CD4-positive, CD25-positive, alpha-beta regulatory T cell (primary cell): Measurements from ENCODE around the gene QSOX2. TPM values are rescaled to one million over a fixed set of nuclear protein-coding genes. Genes with fewer than 3 reads are reported as not detected.
A peak's percentile ranks its signal among the peaks of the same experiment; 100 is the strongest.

Source experiments
- ATAC-seq, 2 donors: fragments of 150-1000 bp; cut with Tn5 transposase; one replicate each; pipeline ENCODE4 v1.10.0; 2021; ENCODE audit warnings: low read depth in 2 of 2, moderate number of reproducible peaks in 2 of 2, moderate library complexity in 1 of 2
- DNase-seq, 3 donors: peaks; one replicate each; pipeline versions ENCODE4 v3.0.0 to v3.0.0-alpha.2; 2012 to 2022; ENCODE audit warnings: mixed read lengths in 1 of 3
- H3K27ac ChIP-seq: one replicate; pipeline ENCODE4 v1.7.0; 2013; ENCODE audit warnings: mild to moderate bottlenecking, low read length; ENCODE audit not compliant: insufficient read depth, poor library complexity, severe bottlenecking
- H3K27me3 ChIP-seq: one replicate; pipeline ENCODE4 v1.7.0; 2013; ENCODE audit warnings: low read length; ENCODE audit not compliant: control insufficient read depth, insufficient read depth
- H3K36me3 ChIP-seq: one replicate; pipeline ENCODE4 v1.7.0; 2013; ENCODE audit warnings: mild to moderate bottlenecking, low read length, moderate library complexity; ENCODE audit not compliant: control insufficient read depth, insufficient read depth
- H3K4me1 ChIP-seq: 2 replicates; pipeline ENCODE4 v1.7.0; 2013; ENCODE audit warnings: mild to moderate bottlenecking, low read length; ENCODE audit not compliant: insufficient read depth, control insufficient read depth, poor library complexity, severe bottlenecking
- H3K4me3 ChIP-seq: one replicate; pipeline ENCODE4 v1.7.0; 2013; ENCODE audit warnings: low read depth, mild to moderate bottlenecking, low read length, moderate library complexity
- H3K9me3 ChIP-seq, 2 experiments: 1 replicate in 1 of 2; 2 replicates in 1 of 2; pipeline ENCODE4 v1.7.0; 2013; ENCODE audit warnings: low read length in 2 of 2, mild to moderate bottlenecking in 1 of 2, moderate library complexity in 1 of 2; ENCODE audit not compliant: control insufficient read depth in 2 of 2
- H3K27ac Mint-ChIP-seq, 3 donors: one replicate each; pipeline ENCODE4 v1.8.0; 2020 to 2022; ENCODE audit warnings: mild to moderate bottlenecking in 3 of 3, mixed read lengths in 3 of 3, moderate library complexity in 2 of 3
- H3K27me3 Mint-ChIP-seq: one replicate; pipeline ENCODE4 v1.8.0; 2022; ENCODE audit warnings: mild to moderate bottlenecking, mixed read lengths
- H3K36me3 Mint-ChIP-seq: one replicate; pipeline ENCODE4 v1.8.0; 2020; ENCODE audit warnings: mixed read lengths
- H3K4me1 Mint-ChIP-seq, 4 donors: one replicate each; pipeline ENCODE4 v1.8.0; 2020 to 2022; ENCODE audit warnings: mixed read lengths in 4 of 4, mild to moderate bottlenecking in 1 of 4
- H3K4me3 Mint-ChIP-seq, 4 donors: one replicate each; pipeline ENCODE4 v1.8.0; 2020 to 2022; ENCODE audit warnings: mild to moderate bottlenecking in 4 of 4, mixed read lengths in 4 of 4, moderate library complexity in 3 of 4
- H3K9me3 Mint-ChIP-seq, 7 donors: one replicate each; pipeline ENCODE4 v1.8.0; 2020 to 2022; ENCODE audit warnings: mixed read lengths in 7 of 7, mild to moderate bottlenecking in 3 of 7, moderate library complexity in 2 of 7
- polyA plus RNA-seq, 4 donors: library from polyadenylated mRNA; unstranded; fragments of 300-500 nt; fragmentation: Illumina TruSeq; gene quantifications; one replicate each; pipeline ENCODE4 v1.2.3, GENCODE V29; 2021
- total RNA-seq: library from RNA; stranded (reverse); gene quantifications from one replicate; pipeline ENCODE4 v1.2.3, GENCODE V29; 2022

The QSOX2 gene
- total and polyA plus RNA-seq, 5 donors from 2014 or later: 0.33 to 16.6 (median 0.46) TPM

GRCh38 chr9:136204145-136204805, 41.3 kb downstream of the QSOX2 start:
- H3K27ac ChIP-seq: no peak overlapping the region
- no peak for DNase-seq
- Mint-ChIP-seq H3K27ac (no peak overlapping the region), H3K36me3 (peaks cover 23% of the 10 kb centered on the region), H3K9me3 (peaks cover 0 to 1% (median 0%) of the 10 kb centered on the region in 7 donors), H3K4me3 (peak overlapping the region in 1 of 4 donors; percentile 28), H3K27me3 (peaks cover 30% of the 10 kb centered on the region), H3K4me1 (peaks cover 0 to 2% (median 0%) of the 10 kb centered on the region in 4 donors)
- ATAC-seq: no peak
- H3K36me3 ChIP-seq: peaks cover 9% of the 10 kb centered on the region
- H3K4me1 ChIP-seq: no peaks in the 10 kb centered on the region
- no peaks in the 10 kb centered on the region for H3K27me3 ChIP-seq
- no peak overlapping the region for H3K4me3 ChIP-seq
- H3K9me3 ChIP-seq: no peaks in the 10 kb centered on the region

GRCh38 chr9:136203408-136204144, 42.0 kb downstream of the QSOX2 start:
- no peaks in the 10 kb centered on the region for H3K9me3 ChIP-seq
- H3K27ac Mint-ChIP-seq: peak overlapping the region in 1 of 3 donors; percentile 38
- H3K4me3 Mint-ChIP-seq: no peak overlapping the region
- H3K36me3 Mint-ChIP-seq: peaks cover 19% of the 10 kb centered on the region
- peaks cover 3% of the 10 kb centered on the region for H3K36me3 ChIP-seq
- H3K4me3 ChIP-seq: no peak overlapping the region
- no peak for DNase-seq
- H3K27me3 Mint-ChIP-seq: peaks cover 31% of the 10 kb centered on the region
- no peaks in the 10 kb centered on the region for H3K27me3 ChIP-seq
- H3K4me1 ChIP-seq: no peaks in the 10 kb centered on the region
- H3K9me3 Mint-ChIP-seq: no peaks in the 10 kb centered on the region
- ATAC-seq: no peak
- H3K4me1 Mint-ChIP-seq: peaks cover 0 to 2% (median 0%) of the 10 kb centered on the region in 4 donors
- no peak overlapping the region for H3K27ac ChIP-seq

GRCh38 chr9:136202454-136203407, 42.9 kb downstream of the QSOX2 start:
- H3K36me3 ChIP-seq: no peaks in the 10 kb centered on the region
- ATAC-seq: no peak
- H3K27ac ChIP-seq: no peak overlapping the region
- no peaks in the 10 kb centered on the region for H3K27me3 ChIP-seq
- H3K4me1 ChIP-seq: no peaks in the 10 kb centered on the region
- no peak overlapping the region for H3K4me3 ChIP-seq
- Mint-ChIP-seq H3K36me3 (peaks cover 14% of the 10 kb centered on the region), H3K4me1 (peaks cover 0 to 4% (median 0%) of the 10 kb centered on the region in 4 donors), H3K9me3 (no peaks in the 10 kb centered on the region), H3K27me3 (peaks cover 39% of the 10 kb centered on the region), H3K4me3 (no peak overlapping the region), H3K27ac (no peak overlapping the region)
- H3K9me3 ChIP-seq: no peaks in the 10 kb centered on the region
- no peak for DNase-seq

- no peak for ATAC-seq
- no peaks in the 10 kb centered on the region for H3K9me3 Mint-ChIP-seq
These were observed 43.8 kb downstream of the QSOX2 start for GRCh38 chr9:136201609-136202453.

GRCh38 chr9:136201174-136201573, 44.4 kb downstream of the QSOX2 start:
- Histone ChIP-seq H3K36me3 (no peaks in the 10 kb centered on the region), H3K9me3 (no peaks in the 10 kb centered on the region), H3K27me3 (no peaks in the 10 kb centered on the region), H3K4me3 (no peak overlapping the region), H3K27ac (no peak overlapping the region), H3K4me1 (no peaks in the 10 kb centered on the region)
- Mint-ChIP-seq H3K36me3 (peaks cover 3% of the 10 kb centered on the region), H3K4me3 (no peak overlapping the region), H3K4me1 (peaks cover 0 to 10% (median 0%) of the 10 kb centered on the region in 4 donors), H3K27me3 (peaks cover 47% of the 10 kb centered on the region), H3K27ac (no peak overlapping the region), H3K9me3 (no peaks in the 10 kb centered on the region)
- no peak for ATAC-seq
- DNase-seq: no peak

More at GRCh38 chr9:136201609-136202453, 43.8 kb downstream of the QSOX2 start:
- Histone ChIP-seq H3K27me3 (no peaks in the 10 kb centered on the region), H3K36me3 (no peaks in the 10 kb centered on the region), H3K9me3 (no peaks in the 10 kb centered on the region), H3K4me1 (no peaks in the 10 kb centered on the region), H3K4me3 (no peak overlapping the region), H3K27ac (no peak overlapping the region)
- Mint-ChIP-seq H3K4me1 (peaks cover 0 to 4% (median 0%) of the 10 kb centered on the region in 4 donors), H3K36me3 (peaks cover 8% of the 10 kb centered on the region), H3K4me3 (no peak overlapping the region), H3K27ac (no peak overlapping the region), H3K27me3 (peaks cover 46% of the 10 kb centered on the region)
- DNase-seq: no peak

GRCh38 chr9:136200424-136200823, 45.2 kb downstream of the QSOX2 start:
- Histone ChIP-seq H3K4me1 (no peaks in the 10 kb centered on the region), H3K4me3 (no peak overlapping the region), H3K27ac (no peak overlapping the region), H3K9me3 (no peaks in the 10 kb centered on the region), H3K36me3 (no peaks in the 10 kb centered on the region), H3K27me3 (no peaks in the 10 kb centered on the region)
- DNase-seq: no peak
- Mint-ChIP-seq H3K9me3 (no peaks in the 10 kb centered on the region), H3K36me3 (no peaks in the 10 kb centered on the region), H3K27me3 (peaks cover 49% of the 10 kb centered on the region), H3K4me3 (no peak overlapping the region), H3K27ac (no peak overlapping the region), H3K4me1 (peaks cover 0 to 8% (median 0%) of the 10 kb centered on the region in 4 donors)
- no peak for ATAC-seq
